ENCODE measurements around the gene PAM.

The PAM gene

GRCh38 chr5:102841021-102841420 lies 85.9 kb downstream of the PAM start:
- Mint-ChIP-seq H3K36me3 (peaks cover 9% of the 10 kb centered on the region), H3K27ac (no peak overlapping the region), H3K27me3 (no peaks in the 10 kb centered on the region), H3K4me3 (no peak overlapping the region), H3K9me3 (no peaks in the 10 kb centered on the region), H3K4me1 (peaks cover 12% of the 10 kb centered on the region)

- no peaks in the 10 kb centered on the region for H3K4me1 Mint-ChIP-seq
- H3K36me3 Mint-ChIP-seq: peaks cover 12% of the 10 kb centered on the region
- no peaks in the 10 kb centered on the region for H3K27me3 Mint-ChIP-seq
- H3K27ac Mint-ChIP-seq: no peak overlapping the region
- no peaks in the 10 kb centered on the region for H3K9me3 Mint-ChIP-seq
- H3K4me3 Mint-ChIP-seq: no peak overlapping the region
Observed at GRCh38 chr5:102843997-102844396, 88.9 kb downstream of the PAM start.

- Mint-ChIP-seq H3K27me3 (no peaks in the 10 kb centered on the region), H3K9me3 (no peaks in the 10 kb centered on the region), H3K36me3 (peaks cover 12% of the 10 kb centered on the region), H3K27ac (peak overlapping the region; percentile 8), H3K4me3 (no peak overlapping the region), H3K4me1 (no peaks in the 10 kb centered on the region)
Observed at GRCh38 chr5:102845041-102845440, 89.9 kb downstream of the PAM start.

- Mint-ChIP-seq H3K27ac (peak overlapping the region; percentile 46), H3K36me3 (peaks cover 8% of the 10 kb centered on the region), H3K4me1 (peaks cover 8% of the 10 kb centered on the region), H3K27me3 (no peaks in the 10 kb centered on the region), H3K9me3 (no peaks in the 10 kb centered on the region), H3K4me3 (no peak overlapping the region)
Observed at GRCh38 chr5:102850503-102850902, 95.4 kb downstream of the PAM start.

- no peaks in the 10 kb centered on the region for H3K36me3 Mint-ChIP-seq
- peak overlapping the region; percentile 23 for H3K4me3 Mint-ChIP-seq
- no peaks in the 10 kb centered on the region for H3K27me3 Mint-ChIP-seq
- no peaks in the 10 kb centered on the region for H3K9me3 Mint-ChIP-seq
- no peak overlapping the region for H3K27ac Mint-ChIP-seq
- peaks cover 13% of the 10 kb centered on the region for H3K4me1 Mint-ChIP-seq
Observed at GRCh38 chr5:102853680-102854079, 98.6 kb downstream of the PAM start.

GRCh38 chr5:102855681-102856388 lies 100.7 kb downstream of the PAM start:
- Mint-ChIP-seq H3K27ac (no peak overlapping the region), H3K4me1 (peaks cover 13% of the 10 kb centered on the region), H3K4me3 (no peak overlapping the region), H3K36me3 (peaks cover 4% of the 10 kb centered on the region), H3K9me3 (peaks cover 6% of the 10 kb centered on the region), H3K27me3 (no peaks in the 10 kb centered on the region)

- Mint-ChIP-seq H3K27ac (no peak overlapping the region), H3K9me3 (peaks cover 6% of the 10 kb centered on the region), H3K4me1 (peaks cover 13% of the 10 kb centered on the region), H3K36me3 (peaks cover 4% of the 10 kb centered on the region), H3K4me3 (no peak overlapping the region), H3K27me3 (no peaks in the 10 kb centered on the region)
Observed at GRCh38 chr5:102856389-102856777, 101.3 kb downstream of the PAM start.

GRCh38 chr5:102857076-102857818 lies 102.1 kb downstream of the PAM start:
- H3K4me1 Mint-ChIP-seq: peaks cover 13% of the 10 kb centered on the region
- peaks cover 6% of the 10 kb centered on the region for H3K9me3 Mint-ChIP-seq
- H3K36me3 Mint-ChIP-seq: peaks cover 4% of the 10 kb centered on the region
- no peak overlapping the region for H3K4me3 Mint-ChIP-seq
- no peaks in the 10 kb centered on the region for H3K27me3 Mint-ChIP-seq
- H3K27ac Mint-ChIP-seq: no peak overlapping the region

- Mint-ChIP-seq H3K27ac (no peak overlapping the region), H3K27me3 (peaks cover 1% of the 10 kb centered on the region), H3K4me1 (peaks cover 13% of the 10 kb centered on the region)
Observed at GRCh38 chr5:102858221-102858620, 103.1 kb downstream of the PAM start.

GRCh38 chr5:102858808-102859207 lies 103.7 kb downstream of the PAM start:
- Mint-ChIP-seq H3K9me3 (peaks cover 6% of the 10 kb centered on the region), H3K4me1 (peaks cover 13% of the 10 kb centered on the region), H3K4me3 (no peak overlapping the region), H3K27ac (no peak overlapping the region), H3K27me3 (peaks cover 1% of the 10 kb centered on the region), H3K36me3 (peaks cover 6% of the 10 kb centered on the region)

More at GRCh38 chr5:102858221-102858620, 103.1 kb downstream of the PAM start:
- peaks cover 6% of the 10 kb centered on the region for H3K9me3 Mint-ChIP-seq
- H3K36me3 Mint-ChIP-seq: peaks cover 6% of the 10 kb centered on the region
- H3K4me3 Mint-ChIP-seq: no peak overlapping the region

GRCh38 chr5:102860035-102860434 lies 104.9 kb downstream of the PAM start:
- no peak overlapping the region for H3K4me3 Mint-ChIP-seq
- peaks cover 6% of the 10 kb centered on the region for H3K9me3 Mint-ChIP-seq
- H3K27me3 Mint-ChIP-seq: peaks cover 4% of the 10 kb centered on the region
- H3K4me1 Mint-ChIP-seq: peaks cover 12% of the 10 kb centered on the region
- peaks cover 6% of the 10 kb centered on the region for H3K36me3 Mint-ChIP-seq
- H3K27ac Mint-ChIP-seq: no peak overlapping the region

GRCh38 chr5:102863058-102863457 lies 108.0 kb downstream of the PAM start:
- Mint-ChIP-seq H3K27ac (no peak overlapping the region), H3K4me1 (peaks cover 14% of the 10 kb centered on the region), H3K27me3 (peaks cover 11% of the 10 kb centered on the region), H3K4me3 (no peak overlapping the region), H3K36me3 (peaks cover 8% of the 10 kb centered on the region), H3K9me3 (peaks cover 6% of the 10 kb centered on the region)

- H3K4me3 Mint-ChIP-seq: no peak overlapping the region
- no peak overlapping the region for H3K27ac Mint-ChIP-seq
- H3K9me3 Mint-ChIP-seq: peaks cover 6% of the 10 kb centered on the region
- H3K36me3 Mint-ChIP-seq: peaks cover 8% of the 10 kb centered on the region
- H3K4me1 Mint-ChIP-seq: peaks cover 14% of the 10 kb centered on the region
- peaks cover 11% of the 10 kb centered on the region for H3K27me3 Mint-ChIP-seq
Observed at GRCh38 chr5:102863764-102864560, 108.9 kb downstream of the PAM start.

GRCh38 chr5:102865171-102865509 lies 110.0 kb downstream of the PAM start:
- Mint-ChIP-seq H3K9me3 (peaks cover 2% of the 10 kb centered on the region), H3K4me3 (peak overlapping the region; percentile 76), H3K36me3 (peaks cover 15% of the 10 kb centered on the region), H3K27me3 (peaks cover 14% of the 10 kb centered on the region), H3K27ac (no peak overlapping the region), H3K4me1 (peaks cover 14% of the 10 kb centered on the region)

GRCh38 chr5:102865510-102866236 lies 110.6 kb downstream of the PAM start:
- Mint-ChIP-seq H3K27me3 (peaks cover 14% of the 10 kb centered on the region), H3K4me3 (peak overlapping the region; percentile 76), H3K27ac (no peak overlapping the region), H3K4me1 (peaks cover 14% of the 10 kb centered on the region), H3K36me3 (peaks cover 14% of the 10 kb centered on the region), H3K9me3 (no peaks in the 10 kb centered on the region)
